ENCODE measurements around the gene EPHB2.
"Not testable (repeated sequence)": the region's sequence is repeated elsewhere in the genome, so short reads cannot be mapped to it uniquely, and the experiment has no call there.

The EPHB2 gene

GRCh38 chr1:22838965-22839364, 128.3 kb downstream of the EPHB2 start:
- ChIA-PET POLR2A (no interaction called here), CTCF (no interaction called here)
- TF ChIP-seq CTCF (IDR thresholded peaks at IDR 0.05; ENCODE audit: control extremely low read depth, extremely low read depth, low read depth, missing control alignments) = no peak
- DNase-seq (ENCODE audit: extremely low spot score) = no peak

GRCh38 chr1:22839806-22840205, 129.2 kb downstream of the EPHB2 start:
- TF ChIP-seq CTCF (IDR thresholded peaks at IDR 0.05; ENCODE audit: control extremely low read depth, extremely low read depth, low read depth, missing control alignments) = no peak
- CTCF ChIA-PET = no interaction called here
- no peak for DNase-seq (ENCODE audit: extremely low spot score)
- POLR2A ChIA-PET = no interaction called here

- no peak for DNase-seq (ENCODE audit: extremely low spot score)
- no peak for TF ChIP-seq CTCF (IDR thresholded peaks at IDR 0.05; ENCODE audit: control extremely low read depth, extremely low read depth, low read depth, missing control alignments)
- ChIA-PET CTCF (interaction anchor here (1.1 kb wide), 1 partner anchor 16 kb away, joined by 3 read pairs; no protein-coding TSS in a partner anchor), POLR2A (no interaction called here)
Observed at GRCh38 chr1:22841142-22841541, 130.5 kb downstream of the EPHB2 start.

GRCh38 chr1:22841860-22842281, 131.2 kb downstream of the EPHB2 start:
- no peak for TF ChIP-seq CTCF (IDR thresholded peaks at IDR 0.05; ENCODE audit: control extremely low read depth, extremely low read depth, low read depth, missing control alignments)
- no peak for DNase-seq (ENCODE audit: extremely low spot score)
- POLR2A ChIA-PET = no interaction called here
- CTCF ChIA-PET = no interaction called here

GRCh38 chr1:22843441-22844183, 133.0 kb downstream of the EPHB2 start:
- DNase-seq (ENCODE audit: extremely low spot score); CTCF ChIA-PET; POLR2A ChIA-PET: not testable (repeated sequence)

GRCh38 chr1:22844621-22845020, 134.0 kb downstream of the EPHB2 start:
- POLR2A ChIA-PET = no interaction called here
- no peak for DNase-seq (ENCODE audit: extremely low spot score)
- CTCF ChIA-PET = no interaction called here
- no peak for TF ChIP-seq CTCF (IDR thresholded peaks at IDR 0.05; ENCODE audit: control extremely low read depth, extremely low read depth, low read depth, missing control alignments)

GRCh38 chr1:22845398-22845935, 134.8 kb downstream of the EPHB2 start:
- ChIA-PET POLR2A (no interaction called here), CTCF (no interaction called here)
- no peak for TF ChIP-seq CTCF (IDR thresholded peaks at IDR 0.05; ENCODE audit: control extremely low read depth, extremely low read depth, low read depth, missing control alignments)
- no peak for DNase-seq (ENCODE audit: extremely low spot score)
